Upper lobe of left lung (tissue), 6 donors: Measurements from ENCODE around the gene CYB5B. TPM values are rescaled to one million over a fixed set of nuclear protein-coding genes. Genes with fewer than 3 reads are reported as not detected.

ENCODE experiments used
- ATAC-seq, 2 donors: fragments of 200-7000 bp; cut with Tn5 transposase; one replicate each; pipeline ENCODE4 v1.9.1; 2022; ENCODE audit warnings: mild to moderate bottlenecking in 2 of 2, moderate library complexity in 2 of 2; ENCODE audit not compliant: low FRiP score in 2 of 2
- DNase-seq, 2 donors: peaks; one replicate each; pipeline ENCODE4 v3.0.0-alpha.2; 2019 to 2020
- H3K27ac ChIP-seq, 4 donors: fragments of 200-600 bp; sonication (generic); one replicate each; pipeline ENCODE4 v1.5.1; 2016 to 2019
- H3K27me3 ChIP-seq, 4 donors: fragments of 200-600 bp; sonication (generic); one replicate each; pipeline ENCODE4 v1.5.1; 2017 to 2019
- H3K36me3 ChIP-seq, 4 donors: fragments of 200-600 bp; sonication (generic); one replicate each; pipeline ENCODE4 v1.5.1; 2016 to 2019
- H3K4me1 ChIP-seq, 4 donors: fragments of 200-600 bp; sonication (generic); one replicate each; pipeline ENCODE4 v1.5.1; 2018 to 2019
- H3K4me3 ChIP-seq, 4 donors: fragments of 200-600 bp; sonication (generic); one replicate each; pipeline ENCODE4 v1.5.1; 2017 to 2019; ENCODE audit warnings: mild to moderate bottlenecking in 2 of 4, moderate library complexity in 1 of 4
- H3K9me3 ChIP-seq, 4 donors: fragments of 200-600 bp; sonication (generic); one replicate each; pipeline ENCODE4 v1.5.1; 2018 to 2019
- EP300 ChIP-seq, 4 donors: sonication (generic); formaldehyde crosslinking; IDR thresholded peaks; one replicate each; pipeline ENCODE4 v1.5.1; 2017; ENCODE audit warnings: antibody characterized with exemption in 4 of 4, control low read depth in 2 of 4
- POLR2A ChIP-seq, 4 donors: fragments of 450-650 bp; IDR thresholded peaks; one replicate each; pipeline ENCODE4 v1.5.1; 2016 to 2017; ENCODE audit warnings: antibody characterized with exemption in 4 of 4, mild to moderate bottlenecking in 2 of 4
- POLR2AphosphoS5 ChIP-seq, 2 donors: sonication (generic); formaldehyde crosslinking; IDR thresholded peaks; one replicate each; pipeline ENCODE4 v1.5.1; 2017; ENCODE audit warnings: antibody characterized with exemption in 2 of 2
- WGBS, 2 donors: methylation state at CpG; one replicate each; pipeline ENCODE4 v1.1.5; 2017 to 2018; 5-methylcytosine and 5-hydroxymethylcytosine counted together
- total RNA-seq, 6 donors: library from RNA; depleted of rRNA in 4 of 6; stranded (reverse); fragments of >200 nt in 4 of 6; gene quantifications; one replicate each; pipeline versions ENCODE4 v1.1.0 to v1.2.1, GENCODE V29; 2016 to 2021
- TF ChIP-seq, protein P1 (sequence below), 6 experiments: fragments of 450-650 bp in 4 of 6; fragments of 200-600 bp in 2 of 6; sonication (generic) in 2 of 6; IDR thresholded peaks; one replicate each; pipeline ENCODE4 v1.5.1; 2016 to 2019; ENCODE audit warnings: antibody characterized with exemption in 6 of 6
- donor health status: DM: no; HTN: no; CAD: no; lungs with moderate emphysema.
- donor health status: DM: no; HTN: yes; CAD: no; lungs with severe emphysema.

CYB5B gene
- total RNA-seq, 6 donors from 2014 or later = 25.2 to 93.1 (median 69.4) TPM

DNA sequence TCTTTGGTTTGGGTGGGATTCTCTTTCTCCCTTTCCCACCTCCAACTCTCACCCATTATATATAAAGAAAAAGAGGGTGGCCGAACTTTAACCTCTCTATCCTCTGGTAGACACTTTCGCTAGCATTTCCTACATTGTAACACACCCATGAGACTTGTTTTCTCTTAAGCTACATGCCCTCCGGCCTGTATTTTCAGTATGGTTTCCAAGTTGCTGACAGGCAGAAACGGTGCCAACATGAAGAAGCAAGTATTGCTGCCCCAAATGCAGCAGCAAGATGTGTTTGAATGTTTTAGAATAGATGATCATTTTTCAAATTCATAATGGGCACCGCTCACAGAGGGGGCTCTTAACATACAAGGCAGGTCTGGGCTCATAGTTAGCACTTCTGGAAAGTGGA, 18.7 kb upstream of the CYB5B start:
- no peaks in the 10 kb centered on the region for H3K27me3 ChIP-seq
- ATAC-seq (no peak), DNase-seq (no peak)
- WGBS, 2 donors = 65 to 66% methylated on average over 5 of the region's 5 CpGs
- no peaks in the 10 kb centered on the region for H3K9me3 ChIP-seq
- H3K4me3 ChIP-seq = no peak overlapping the region
- TF ChIP-seq POLR2A (IDR thresholded peaks at IDR 0.05) (no peak), POLR2AphosphoS5 (IDR thresholded peaks at IDR 0.05) (no peak), EP300 (IDR thresholded peaks at IDR 0.05) (no peak)
- TF ChIP-seq, protein P1, sequence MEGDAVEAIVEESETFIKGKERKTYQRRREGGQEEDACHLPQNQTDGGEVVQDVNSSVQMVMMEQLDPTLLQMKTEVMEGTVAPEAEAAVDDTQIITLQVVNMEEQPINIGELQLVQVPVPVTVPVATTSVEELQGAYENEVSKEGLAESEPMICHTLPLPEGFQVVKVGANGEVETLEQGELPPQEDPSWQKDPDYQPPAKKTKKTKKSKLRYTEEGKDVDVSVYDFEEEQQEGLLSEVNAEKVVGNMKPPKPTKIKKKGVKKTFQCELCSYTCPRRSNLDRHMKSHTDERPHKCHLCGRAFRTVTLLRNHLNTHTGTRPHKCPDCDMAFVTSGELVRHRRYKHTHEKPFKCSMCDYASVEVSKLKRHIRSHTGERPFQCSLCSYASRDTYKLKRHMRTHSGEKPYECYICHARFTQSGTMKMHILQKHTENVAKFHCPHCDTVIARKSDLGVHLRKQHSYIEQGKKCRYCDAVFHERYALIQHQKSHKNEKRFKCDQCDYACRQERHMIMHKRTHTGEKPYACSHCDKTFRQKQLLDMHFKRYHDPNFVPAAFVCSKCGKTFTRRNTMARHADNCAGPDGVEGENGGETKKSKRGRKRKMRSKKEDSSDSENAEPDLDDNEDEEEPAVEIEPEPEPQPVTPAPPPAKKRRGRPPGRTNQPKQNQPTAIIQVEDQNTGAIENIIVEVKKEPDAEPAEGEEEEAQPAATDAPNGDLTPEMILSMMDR (IDR thresholded peaks at IDR 0.05) = no peak
- peak overlapping the region in 1 of 4 donors; percentile 54 for H3K27ac ChIP-seq
- H3K4me1 ChIP-seq = peaks cover 13 to 27% (median 19%) of the 10 kb centered on the region in 4 donors
- no peaks in the 10 kb centered on the region for H3K36me3 ChIP-seq

GRCh38 chr16:69406780-69407331, 17.6 kb upstream of the CYB5B start:
- ATAC-seq = no peak
- H3K4me3 ChIP-seq = no peak overlapping the region
- DNase-seq = no peak

DNA sequence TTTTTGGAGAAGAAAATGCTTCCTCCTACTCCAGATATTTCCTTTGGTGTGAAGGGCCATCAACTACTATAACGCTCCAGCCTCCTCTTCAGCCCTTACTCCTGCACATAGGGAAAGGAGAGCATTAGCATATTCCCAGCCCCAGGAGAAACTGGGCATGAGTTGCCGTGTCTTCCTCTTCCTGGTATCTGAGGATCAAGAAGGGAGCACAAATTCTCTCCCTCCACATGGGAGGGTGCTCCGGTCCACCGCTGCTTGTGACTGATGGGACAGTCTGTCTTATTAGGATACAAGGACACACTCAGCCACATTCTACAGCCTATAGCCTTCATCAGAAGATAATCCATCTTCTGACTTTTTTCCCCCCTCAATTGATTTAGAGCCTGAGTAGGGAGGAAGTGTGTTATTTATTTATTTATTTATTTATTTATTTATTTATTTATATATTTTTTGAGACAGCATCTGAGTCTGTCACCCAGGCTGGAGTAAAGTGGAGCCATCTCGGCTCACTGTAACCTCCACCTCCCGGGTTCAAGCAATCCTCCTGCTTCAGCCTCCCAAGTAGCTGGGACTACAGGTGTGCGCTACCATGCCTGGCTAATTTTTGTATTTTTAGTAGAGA, 16.6 kb upstream of the CYB5B start:
- peaks cover 6 to 18% (median 14%) of the 10 kb centered on the region in 4 donors for H3K4me1 ChIP-seq
- no peak for DNase-seq
- H3K27ac ChIP-seq = no peak overlapping the region
- TF ChIP-seq, protein P1 (IDR thresholded peaks at IDR 0.05) = no peak
- no peak for TF ChIP-seq POLR2AphosphoS5 (IDR thresholded peaks at IDR 0.05)
- H3K27me3 ChIP-seq = no peaks in the 10 kb centered on the region
- 81 to 87% methylated on average over 7 of the region's 7 CpGs for WGBS, 2 donors
- no peaks in the 10 kb centered on the region for H3K36me3 ChIP-seq
- no peak overlapping the region for H3K4me3 ChIP-seq
- no peaks in the 10 kb centered on the region for H3K9me3 ChIP-seq
- no peak for ATAC-seq

More at GRCh38 chr16:69406780-69407331, 17.6 kb upstream of the CYB5B start:
- no peaks in the 10 kb centered on the region for H3K27me3 ChIP-seq
- H3K4me1 ChIP-seq = peaks cover 13 to 25% (median 19%) of the 10 kb centered on the region in 4 donors
- no peaks in the 10 kb centered on the region for H3K36me3 ChIP-seq
- 97 to 99% methylated on average over 9 of the region's 9 CpGs for WGBS, 2 donors
- no peaks in the 10 kb centered on the region for H3K9me3 ChIP-seq
- TF ChIP-seq, protein P1 (IDR thresholded peaks at IDR 0.05) = no peak
- TF ChIP-seq POLR2A (IDR thresholded peaks at IDR 0.05) = no peak
- TF ChIP-seq EP300 (IDR thresholded peaks at IDR 0.05) = no peak
- no peak for TF ChIP-seq POLR2AphosphoS5 (IDR thresholded peaks at IDR 0.05)
- H3K27ac ChIP-seq = no peak overlapping the region

DNA sequence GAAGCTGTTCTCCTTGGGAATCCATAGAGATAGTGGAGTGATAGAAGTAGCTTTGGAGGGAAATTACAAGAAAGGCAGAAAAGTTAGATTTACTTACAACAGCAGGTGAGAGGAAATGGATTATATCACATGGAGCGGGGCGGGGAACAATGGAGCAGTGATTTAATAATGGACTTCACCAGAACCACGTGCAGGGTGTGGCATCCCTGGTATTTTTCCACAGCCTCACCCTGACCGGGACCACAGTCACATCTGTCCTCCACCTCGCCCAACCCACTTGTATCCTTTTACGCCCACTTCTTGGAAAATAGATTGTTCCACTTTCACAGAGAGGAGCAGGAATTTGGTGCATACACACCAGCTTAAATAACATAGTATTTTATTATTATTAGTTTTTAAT, 15.9 kb upstream of the CYB5B start:
- Histone ChIP-seq H3K4me1 (peaks cover 3 to 18% (median 11%) of the 10 kb centered on the region in 4 donors), H3K27ac (no peak overlapping the region), H3K9me3 (no peaks in the 10 kb centered on the region), H3K27me3 (no peaks in the 10 kb centered on the region), H3K4me3 (no peak overlapping the region), H3K36me3 (no peaks in the 10 kb centered on the region)
- peak in 1 of 2 donors; percentile 41 for ATAC-seq
- DNase-seq = no peak
- WGBS, 2 donors = 73 to 75% methylated on average over 6 of the region's 6 CpGs
- TF ChIP-seq, protein P1 (IDR thresholded peaks at IDR 0.05) = no peak
- TF ChIP-seq POLR2A (IDR thresholded peaks at IDR 0.05) (no peak), POLR2AphosphoS5 (IDR thresholded peaks at IDR 0.05) (no peak), EP300 (IDR thresholded peaks at IDR 0.05) (no peak)
